GM21576 (cell line): ENCODE data around the gene MARK1.

ENCODE experiments used
- ATAC-seq: cut with Tn5 transposase; IDR thresholded peaks from one replicate; pipeline ENCODE4 v1.9.1; 2021; ENCODE audit warnings: mild to moderate bottlenecking, moderate library complexity; ENCODE audit not compliant: unreplicated experiment

Gene MARK1

GRCh38 chr1:220528679-220529501 is 954 bp downstream of the MARK1 start:
- no peak for ATAC-seq

- no peak for ATAC-seq
Measured at GRCh38 chr1:220529521-220530020, 1.6 kb downstream of the MARK1 start.

- no peak for ATAC-seq
Measured at GRCh38 chr1:220533504-220534109, 5.7 kb downstream of the MARK1 start.

- no peak for ATAC-seq
Measured at GRCh38 chr1:220544901-220545303, 17.0 kb downstream of the MARK1 start.

- ATAC-seq, result no peak
Measured at GRCh38 chr1:220550811-220551399, 23.0 kb downstream of the MARK1 start.

GRCh38 chr1:220551718-220552117 is 23.8 kb downstream of the MARK1 start:
- no peak for ATAC-seq

GRCh38 chr1:220552672-220553260 is 24.8 kb downstream of the MARK1 start:
- no peak for ATAC-seq

- ATAC-seq, result no peak
Measured at GRCh38 chr1:220556641-220557040, 28.7 kb downstream of the MARK1 start.

GRCh38 chr1:220563564-220563963 is 35.6 kb downstream of the MARK1 start:
- no peak for ATAC-seq

- no peak for ATAC-seq
Measured at GRCh38 chr1:220564216-220564615, 36.3 kb downstream of the MARK1 start.

- ATAC-seq, result no peak
Measured at GRCh38 chr1:220565670-220566069, 37.7 kb downstream of the MARK1 start.

GRCh38 chr1:220566869-220567268 is 38.9 kb downstream of the MARK1 start:
- ATAC-seq, result no peak

GRCh38 chr1:220572416-220572815 is 44.5 kb downstream of the MARK1 start:
- ATAC-seq, result no peak

- no peak for ATAC-seq
Measured at GRCh38 chr1:220573836-220574235, 45.9 kb downstream of the MARK1 start.

GRCh38 chr1:220575718-220576497 is 48.0 kb downstream of the MARK1 start:
- no peak for ATAC-seq

GRCh38 chr1:220577926-220578325 is 50.0 kb downstream of the MARK1 start:
- ATAC-seq, result no peak

GRCh38 chr1:220579317-220579716 is 51.4 kb downstream of the MARK1 start:
- no peak for ATAC-seq

- ATAC-seq, result no peak
Measured at GRCh38 chr1:220592714-220593113, 64.8 kb downstream of the MARK1 start.

- ATAC-seq, result no peak
Measured at GRCh38 chr1:220594356-220594755, 66.4 kb downstream of the MARK1 start.

GRCh38 chr1:220595179-220595578 is 67.2 kb downstream of the MARK1 start:
- ATAC-seq, result no peak

GRCh38 chr1:220604926-220605325 is 77.0 kb downstream of the MARK1 start:
- ATAC-seq, result no peak
